Stomach (tissue), 4 donors: ENCODE measurements around the gene ERI3.

ENCODE experiments used
- CTCF ChIP-seq, 7 experiments: fragments of 450-650 bp in 4 of 7; fragments of 200-600 bp in 3 of 7; sonication (generic) in 3 of 7; IDR thresholded peaks; one replicate each; pipeline ENCODE4 v1.5.1; 2016 to 2019; ENCODE audit warnings: antibody characterized with exemption in 7 of 7, control low read depth in 2 of 7, mild to moderate bottlenecking in 1 of 7
- EP300 ChIP-seq: sonication (generic); formaldehyde crosslinking; IDR thresholded peaks from one replicate; pipeline ENCODE4 v1.6.1; 2017; ENCODE audit warnings: antibody characterized with exemption
- POLR2A ChIP-seq, 4 donors: fragments of 450-650 bp; IDR thresholded peaks; one replicate each; pipeline ENCODE4 v1.6.1; 2016; ENCODE audit warnings: antibody characterized with exemption in 4 of 4, control low read depth in 2 of 4, mild to moderate bottlenecking in 1 of 4, moderate library complexity in 1 of 4

GRCh38 chr1:44332505-44332904, 22.6 kb downstream of the ERI3 start:
- no peak for TF ChIP-seq POLR2A (IDR thresholded peaks at IDR 0.05)
- no peak for TF ChIP-seq CTCF (IDR thresholded peaks at IDR 0.05)
- TF ChIP-seq EP300: no peak
